ENCODE measurements around the gene CNTNAP2. TPM values are rescaled to one million over a fixed set of nuclear protein-coding genes. Genes with fewer than 3 reads are reported as not detected.

CNTNAP2 gene
- polyA plus RNA-seq, 1 experiment: not detected

DNA sequence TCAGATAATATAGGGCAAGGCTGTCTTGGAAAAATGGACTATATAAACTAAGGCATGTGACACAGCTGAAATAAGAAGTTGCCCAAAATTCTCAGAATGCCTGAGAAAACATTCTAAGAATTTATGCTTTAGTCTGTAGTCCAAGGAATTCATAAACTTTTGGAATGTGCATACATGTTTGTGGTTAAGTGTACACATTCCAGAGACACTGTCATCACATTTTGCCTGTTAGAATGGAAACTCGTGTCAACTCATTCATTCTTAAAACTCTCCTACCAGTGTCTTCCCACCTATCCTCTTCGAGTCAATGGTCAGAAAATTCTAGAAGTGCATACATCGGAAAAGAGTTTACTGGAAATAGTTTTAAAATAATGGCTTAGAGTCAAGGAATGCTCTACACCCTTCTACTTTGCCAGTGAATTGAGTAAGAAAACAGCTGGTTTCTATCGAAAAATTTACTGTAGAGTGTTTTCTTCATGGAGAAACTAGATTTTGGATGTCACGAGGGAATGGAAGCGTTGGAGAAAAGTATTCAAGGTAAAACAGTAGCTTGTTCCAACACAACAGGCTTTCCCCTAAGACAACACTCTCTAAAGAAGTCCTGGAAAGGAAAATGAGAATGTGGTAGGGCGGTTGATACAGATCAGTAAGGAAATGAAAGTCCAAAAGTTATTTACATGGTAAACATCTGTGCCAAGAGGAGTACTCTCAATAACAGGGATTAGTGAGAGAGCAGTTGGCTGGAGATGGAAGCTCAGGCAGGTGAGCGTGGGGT lies 1296.4 kb downstream of the CNTNAP2 start:
- Histone ChIP-seq H3K27me3 (ENCODE audit: control insufficient read depth, insufficient read depth, low read length) (no peaks in the 10 kb centered on the region), H3K36me3 (ENCODE audit: control insufficient read depth, insufficient read depth, low read length) (no peaks in the 10 kb centered on the region), H3K4me3 (ENCODE audit: low read depth, low read length) (no peak overlapping the region)
- DNase-seq (ENCODE audit: low read depth): peak; percentile 70
- ChIA-PET POLR2A (interaction anchor here (0.7 kb wide), 1 partner anchor 529 kb away, joined by 4 read pairs; no protein-coding TSS in a partner anchor), CTCF (interaction anchor here (0.7 kb wide), 1 partner anchor 12 kb away, joined by 4 read pairs; no protein-coding TSS in a partner anchor)
- TF ChIP-seq, protein P1, sequence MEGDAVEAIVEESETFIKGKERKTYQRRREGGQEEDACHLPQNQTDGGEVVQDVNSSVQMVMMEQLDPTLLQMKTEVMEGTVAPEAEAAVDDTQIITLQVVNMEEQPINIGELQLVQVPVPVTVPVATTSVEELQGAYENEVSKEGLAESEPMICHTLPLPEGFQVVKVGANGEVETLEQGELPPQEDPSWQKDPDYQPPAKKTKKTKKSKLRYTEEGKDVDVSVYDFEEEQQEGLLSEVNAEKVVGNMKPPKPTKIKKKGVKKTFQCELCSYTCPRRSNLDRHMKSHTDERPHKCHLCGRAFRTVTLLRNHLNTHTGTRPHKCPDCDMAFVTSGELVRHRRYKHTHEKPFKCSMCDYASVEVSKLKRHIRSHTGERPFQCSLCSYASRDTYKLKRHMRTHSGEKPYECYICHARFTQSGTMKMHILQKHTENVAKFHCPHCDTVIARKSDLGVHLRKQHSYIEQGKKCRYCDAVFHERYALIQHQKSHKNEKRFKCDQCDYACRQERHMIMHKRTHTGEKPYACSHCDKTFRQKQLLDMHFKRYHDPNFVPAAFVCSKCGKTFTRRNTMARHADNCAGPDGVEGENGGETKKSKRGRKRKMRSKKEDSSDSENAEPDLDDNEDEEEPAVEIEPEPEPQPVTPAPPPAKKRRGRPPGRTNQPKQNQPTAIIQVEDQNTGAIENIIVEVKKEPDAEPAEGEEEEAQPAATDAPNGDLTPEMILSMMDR (IDR thresholded peaks at IDR 0.05; ENCODE audit: insufficient read depth, low read depth, low read length): no peak

DNA sequence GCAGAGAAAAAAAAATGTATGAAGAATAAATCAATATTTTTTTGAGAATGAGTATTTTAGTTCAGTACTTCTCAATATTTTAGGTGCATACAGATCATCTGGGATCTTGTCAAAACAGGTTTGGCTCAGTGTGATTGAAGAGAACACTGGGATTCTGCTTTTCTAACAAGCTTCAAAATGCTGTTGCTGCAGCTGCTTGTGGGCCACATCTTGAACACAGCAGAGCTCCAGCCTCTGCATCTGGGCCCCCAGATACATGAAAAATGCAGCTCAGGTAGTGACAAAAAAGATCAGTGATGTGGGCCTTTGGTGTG lies 1296.9 kb downstream of the CNTNAP2 start:
- CTCF ChIA-PET: interaction anchor here (0.7 kb wide), 1 partner anchor 12 kb away, joined by 4 read pairs; no protein-coding TSS in a partner anchor
- no peak for DNase-seq (ENCODE audit: low read depth)
- TF ChIP-seq, protein P1 (IDR thresholded peaks at IDR 0.05; ENCODE audit: insufficient read depth, low read depth, low read length): no peak
- no peak overlapping the region for H3K4me3 ChIP-seq (ENCODE audit: low read depth, low read length)
- H3K27me3 ChIP-seq (ENCODE audit: control insufficient read depth, insufficient read depth, low read length): no peaks in the 10 kb centered on the region
- POLR2A ChIA-PET: interaction anchor here (0.7 kb wide), 1 partner anchor 529 kb away, joined by 4 read pairs; no protein-coding TSS in a partner anchor
- H3K36me3 ChIP-seq (ENCODE audit: control insufficient read depth, insufficient read depth, low read length): no peaks in the 10 kb centered on the region

DNA sequence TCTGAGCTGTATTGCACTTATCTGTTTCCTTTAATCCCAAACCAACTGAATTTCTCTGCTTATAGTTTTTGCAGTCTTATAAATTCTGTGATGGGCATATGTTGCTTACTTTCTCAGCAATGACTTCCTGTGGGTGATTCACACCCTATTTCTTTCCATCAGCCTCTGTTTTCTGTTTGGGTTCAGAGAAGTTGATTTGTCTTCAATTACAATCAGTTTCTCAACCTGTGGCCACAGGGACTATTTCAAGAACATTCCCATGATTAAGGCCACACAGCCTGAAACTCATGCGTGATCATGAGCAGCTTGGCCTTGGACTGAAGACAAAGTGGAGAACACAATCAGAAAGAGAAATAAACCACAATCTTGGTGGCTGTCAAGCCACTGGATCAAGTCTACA lies 1299.4 kb downstream of the CNTNAP2 start:
- H3K4me3 ChIP-seq (ENCODE audit: low read depth, low read length): no peak overlapping the region
- no peak for DNase-seq (ENCODE audit: low read depth)
- TF ChIP-seq, protein P1 (IDR thresholded peaks at IDR 0.05; ENCODE audit: insufficient read depth, low read depth, low read length): no peak
- POLR2A ChIA-PET: no interaction called here
- CTCF ChIA-PET: no interaction called here
- H3K27me3 ChIP-seq (ENCODE audit: control insufficient read depth, insufficient read depth, low read length): no peaks in the 10 kb centered on the region
- H3K36me3 ChIP-seq (ENCODE audit: control insufficient read depth, insufficient read depth, low read length): no peaks in the 10 kb centered on the region

DNA sequence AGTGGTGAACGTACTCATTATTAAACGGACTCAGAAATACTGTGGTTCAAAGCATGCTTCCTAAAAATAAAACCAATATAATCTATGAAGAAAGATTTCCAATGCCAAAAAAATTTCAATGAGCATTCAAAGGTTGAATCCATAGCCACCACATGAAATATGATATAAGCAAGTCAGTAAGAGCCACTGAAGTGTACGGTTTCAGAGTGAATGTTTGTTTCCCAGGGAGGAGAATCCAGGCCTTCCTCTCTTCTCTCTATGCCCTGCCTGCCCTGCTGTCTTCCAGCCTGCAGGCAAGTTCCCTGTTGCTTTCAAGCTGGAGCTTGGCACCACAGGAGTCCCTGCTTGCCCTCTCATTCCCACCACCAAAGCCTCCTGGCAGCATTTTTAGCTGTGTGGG lies 1302.4 kb downstream of the CNTNAP2 start:
- Histone ChIP-seq H3K4me3 (ENCODE audit: low read depth, low read length) (no peak overlapping the region), H3K27me3 (ENCODE audit: control insufficient read depth, insufficient read depth, low read length) (no peaks in the 10 kb centered on the region), H3K36me3 (ENCODE audit: control insufficient read depth, insufficient read depth, low read length) (no peaks in the 10 kb centered on the region)
- ChIA-PET CTCF (no interaction called here), POLR2A (no interaction called here)
- TF ChIP-seq, protein P1 (IDR thresholded peaks at IDR 0.05; ENCODE audit: insufficient read depth, low read depth, low read length): no peak
- DNase-seq (ENCODE audit: low read depth): no peak

DNA sequence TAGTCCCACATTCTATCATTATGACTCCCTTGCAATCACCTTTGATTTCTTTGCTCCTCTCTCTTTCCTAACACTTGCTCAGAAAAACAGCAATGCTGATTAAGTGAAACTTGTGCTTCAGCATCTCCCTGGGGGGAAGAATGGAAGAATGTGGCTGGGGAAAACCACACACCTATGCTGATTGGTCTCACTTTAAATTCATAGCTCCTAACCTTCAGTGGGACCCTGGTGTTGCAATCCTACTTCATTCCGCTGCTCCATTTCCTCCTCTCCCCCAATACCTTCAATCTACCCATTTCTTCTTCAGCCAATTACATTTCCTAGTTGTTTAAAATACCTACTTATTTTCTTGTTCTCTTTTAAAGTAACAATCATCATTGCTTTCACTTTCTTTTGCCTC lies 1307.3 kb downstream of the CNTNAP2 start:
- TF ChIP-seq, protein P1 (IDR thresholded peaks at IDR 0.05; ENCODE audit: insufficient read depth, low read depth, low read length): no peak
- ChIA-PET CTCF (no interaction called here), POLR2A (no interaction called here)
- Histone ChIP-seq H3K4me3 (ENCODE audit: low read depth, low read length) (no peak overlapping the region), H3K27me3 (ENCODE audit: control insufficient read depth, insufficient read depth, low read length) (no peaks in the 10 kb centered on the region), H3K36me3 (ENCODE audit: control insufficient read depth, insufficient read depth, low read length) (no peaks in the 10 kb centered on the region)
- DNase-seq (ENCODE audit: low read depth): no peak

Measured in BJ (cell line).